Omental fat pad (tissue), 4 donors: ENCODE results near the gene SIX5. TPM values are rescaled to one million over a fixed set of nuclear protein-coding genes. Genes with fewer than 3 reads are reported as not detected.
A peak's percentile ranks its signal among the peaks of the same experiment; 100 is the strongest.

ENCODE experiments used
- ATAC-seq: fragments of 150-250 bp; one replicate; pipeline ENCODE4 v1.9.1; 2016; ENCODE audit warnings: mild to moderate bottlenecking, moderate library complexity; ENCODE audit not compliant: low FRiP score
- DNase-seq: peaks from one replicate; pipeline ENCODE4 v3.0.0-alpha.2; 2019; ENCODE audit warnings: low spot score
- CTCF ChIP-seq, 3 donors: fragments of 450-650 bp; IDR thresholded peaks; one replicate each; pipeline ENCODE4 v1.5.1; 2016 to 2017; ENCODE audit warnings: antibody characterized with exemption in 3 of 3, mild to moderate bottlenecking in 3 of 3, moderate library complexity in 2 of 3
- total RNA-seq, 4 donors: library from RNA; depleted of rRNA; stranded (reverse); fragments of >200 nt; gene quantifications; one replicate each; pipeline ENCODE4 v1.1.0, GENCODE V29; 2016

The SIX5 gene
- total RNA-seq, 4 donors from 2014 or later: 4.3 to 13.4 (median 7.8) TPM

DNA sequence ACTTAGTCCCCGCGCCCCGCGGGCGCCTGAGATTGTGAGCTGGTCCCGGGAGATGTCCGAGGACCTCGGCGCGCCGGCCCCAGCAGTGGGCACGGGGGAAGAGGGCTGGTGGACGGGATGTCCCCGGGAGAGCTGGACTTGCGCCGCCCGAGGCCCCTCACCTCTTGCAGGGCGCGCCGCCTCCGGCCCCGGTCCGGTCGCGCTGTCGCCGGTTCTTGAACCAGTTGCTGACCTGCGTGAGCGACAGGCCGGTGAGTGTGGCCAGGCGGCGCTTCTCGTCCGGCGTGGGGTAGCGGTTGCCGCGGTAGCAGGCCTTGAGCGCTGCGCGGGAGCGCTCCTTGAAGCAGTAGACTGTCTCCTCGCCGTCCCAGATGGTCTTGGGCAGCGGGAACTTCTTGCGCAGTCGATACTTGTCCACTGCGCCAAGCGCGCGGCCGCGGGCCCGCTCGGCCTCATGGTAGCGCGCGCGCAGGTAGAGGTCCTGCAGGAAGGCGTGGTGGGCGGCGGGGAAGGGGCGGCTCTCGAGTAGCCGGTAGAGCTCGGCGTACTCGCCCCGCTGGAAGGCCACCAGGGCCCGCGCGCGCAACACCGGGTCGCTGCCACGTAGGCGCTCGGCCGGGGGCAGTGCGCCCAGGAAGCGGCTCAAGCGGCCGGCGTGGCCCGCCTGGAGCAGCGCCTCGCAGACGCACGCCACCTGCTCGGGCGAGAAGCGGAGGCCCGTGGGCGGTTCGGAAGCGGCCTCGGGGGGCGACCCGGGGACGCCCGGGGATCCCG is 984 bp downstream of the SIX5 start:
- ATAC-seq: no peak
- no peak for TF ChIP-seq CTCF (IDR thresholded peaks at IDR 0.05)
- no peak for DNase-seq

DNA sequence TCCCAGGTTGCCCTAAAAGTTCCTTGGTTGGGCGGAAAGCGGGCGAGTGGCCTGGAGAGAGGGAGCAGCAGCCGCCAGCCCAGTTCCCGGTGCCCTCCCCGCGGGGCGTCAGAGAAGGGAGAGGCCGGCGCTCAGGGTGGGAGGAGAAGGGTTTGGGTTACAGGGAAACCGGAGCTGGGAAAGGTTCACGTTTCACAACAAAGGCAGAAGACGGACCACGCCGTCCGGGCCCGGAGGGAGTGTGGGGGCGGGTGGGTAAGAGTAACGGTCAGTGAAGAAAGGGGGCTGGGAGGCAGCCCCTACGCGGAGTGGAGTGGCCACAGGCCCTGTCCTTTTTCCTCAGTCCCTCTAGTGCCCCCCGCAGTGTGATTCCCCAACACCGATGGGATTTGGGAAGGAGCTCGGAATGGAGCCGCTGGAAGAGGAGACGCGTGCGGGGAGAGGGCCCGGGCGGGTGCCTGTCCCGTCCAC is 1.6 kb downstream of the SIX5 start:
- peak; percentile 34 for ATAC-seq
- TF ChIP-seq CTCF (IDR thresholded peaks at IDR 0.05): no peak
- peak; percentile 55 for DNase-seq

DNA sequence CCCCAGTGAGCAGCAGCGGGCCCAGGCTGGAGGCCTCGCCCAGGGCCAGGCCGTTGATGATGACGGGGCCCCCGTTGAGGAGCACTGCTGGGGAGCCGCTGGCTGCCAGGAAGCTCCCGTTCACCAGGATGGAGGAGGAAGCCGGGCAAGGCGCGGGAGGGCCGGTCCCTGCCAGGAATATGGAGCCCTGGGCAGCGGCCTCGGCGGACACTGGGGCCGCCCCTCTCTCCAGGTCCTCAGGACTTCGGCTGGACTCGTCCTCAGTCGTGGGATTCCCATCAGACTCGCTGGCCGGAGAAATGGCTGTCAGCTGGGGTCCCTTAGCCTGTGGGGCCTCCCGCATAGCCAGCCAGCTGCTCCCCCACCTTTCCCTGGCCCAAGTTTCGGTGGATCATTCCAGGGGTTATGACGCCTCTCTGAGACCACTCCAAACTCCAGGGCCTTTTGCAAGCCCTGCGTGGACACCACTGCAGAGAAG is 2.1 kb downstream of the SIX5 start:
- DNase-seq (no peak), ATAC-seq (no peak)
- TF ChIP-seq CTCF (IDR thresholded peaks at IDR 0.05): no peak

DNA sequence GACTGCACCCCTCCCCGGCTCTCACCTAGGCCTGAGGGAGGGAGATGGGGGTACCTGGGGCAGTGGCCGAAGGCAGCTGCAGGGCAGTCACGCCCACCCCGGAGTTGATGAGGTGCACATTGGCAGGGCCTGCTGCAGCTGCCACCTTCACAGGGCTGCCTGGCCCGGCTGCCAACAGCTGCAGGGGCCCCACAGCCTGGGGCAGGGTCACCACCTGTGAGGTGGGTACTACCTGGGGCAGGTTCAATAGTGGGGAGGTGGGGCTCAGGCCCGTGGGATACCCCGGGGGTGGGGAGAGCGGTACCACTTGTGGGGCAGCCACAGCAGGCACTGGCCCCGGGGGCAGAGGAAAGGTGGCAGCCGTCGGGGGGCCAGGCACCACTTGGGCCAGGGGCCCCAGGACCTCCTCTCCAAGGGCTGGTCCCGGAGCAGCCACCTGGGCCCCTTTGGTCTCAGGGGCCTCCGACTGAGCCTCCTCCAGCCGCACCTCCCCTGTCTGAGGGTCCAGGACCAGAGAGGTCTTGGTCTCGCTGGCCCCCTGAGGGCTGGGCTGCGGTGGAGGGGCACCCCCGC is 2.7 kb downstream of the SIX5 start:
- no peak for TF ChIP-seq CTCF (IDR thresholded peaks at IDR 0.05)
- ATAC-seq (no peak), DNase-seq (no peak)

DNA sequence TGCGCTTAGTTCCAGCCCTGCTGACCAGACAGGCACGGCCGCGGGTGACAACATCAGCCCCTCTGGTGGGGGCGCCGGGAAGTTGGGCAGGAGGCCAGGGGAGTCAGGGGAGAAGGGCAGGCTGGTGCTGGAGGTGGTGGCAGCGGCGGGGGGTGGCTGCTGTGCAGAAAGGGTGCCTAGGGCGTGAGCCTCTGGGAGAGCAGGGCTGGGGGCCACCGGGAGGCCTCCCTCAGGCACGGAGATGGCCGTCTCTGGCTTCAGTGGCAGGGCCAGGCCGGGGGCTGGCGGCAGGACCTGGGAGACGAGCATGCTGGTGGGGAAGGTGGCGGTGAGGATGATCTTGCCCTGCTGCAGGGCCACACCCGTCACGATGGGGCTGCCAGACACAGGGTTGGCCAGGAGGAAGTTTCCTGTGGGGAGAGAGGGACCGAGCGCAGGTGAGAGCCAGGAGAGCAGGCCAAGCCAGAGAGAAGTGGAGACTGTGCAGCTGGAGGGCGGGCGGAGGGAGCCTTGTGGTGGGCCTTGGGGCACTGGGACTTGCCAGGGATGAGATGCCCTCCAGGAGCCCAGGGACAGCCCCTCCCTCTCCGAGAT is 3.3 kb downstream of the SIX5 start:
- TF ChIP-seq CTCF (IDR thresholded peaks at IDR 0.05): no peak
- DNase-seq (no peak), ATAC-seq (no peak)

DNA sequence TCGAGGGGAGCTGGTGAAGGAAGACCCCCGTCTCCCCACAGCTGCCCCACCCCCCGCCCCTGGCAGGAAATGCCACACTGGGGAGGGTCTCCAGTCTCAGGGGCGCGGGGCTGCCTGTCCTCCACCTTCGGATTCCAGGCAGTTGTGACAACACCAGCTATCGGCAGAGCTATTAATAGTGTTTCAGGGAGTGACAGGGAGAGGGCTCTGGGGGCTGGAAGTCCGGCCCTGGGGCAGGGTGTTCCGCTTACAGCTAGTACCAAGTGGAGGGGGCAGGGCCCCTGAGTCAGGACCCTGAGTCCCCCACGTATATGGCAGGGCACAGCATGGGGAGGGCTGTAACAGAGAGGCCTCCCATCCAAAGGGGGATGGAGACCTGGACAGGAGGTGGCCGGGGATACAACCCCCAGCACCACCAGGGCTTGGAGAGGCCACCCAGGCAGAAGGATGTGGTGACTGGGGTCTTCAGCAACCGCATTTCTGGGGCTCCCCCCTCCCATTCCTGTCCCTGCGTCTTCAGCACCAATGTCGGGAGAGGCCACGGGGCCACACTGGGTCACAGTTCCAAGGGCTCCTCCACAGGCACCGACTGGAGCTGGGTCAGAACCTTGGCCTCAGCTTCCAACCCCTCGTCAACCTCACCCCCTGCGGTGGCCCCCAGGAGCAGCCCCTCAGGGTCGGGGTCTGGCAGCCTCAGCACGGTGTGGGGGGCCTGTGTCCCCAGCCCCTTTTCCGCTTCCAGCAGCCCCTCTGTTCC is 3.9 kb downstream of the SIX5 start:
- no peak for DNase-seq
- TF ChIP-seq CTCF (IDR thresholded peaks at IDR 0.05): no peak
- no peak for ATAC-seq
